Keratinocyte (primary cell): ENCODE measurements around the gene SLC17A9. TPM values are rescaled to one million over a fixed set of nuclear protein-coding genes. Genes with fewer than 3 reads are reported as not detected.

Source experiments
- DNase-seq: peaks from one replicate; pipeline ENCODE4 v3.0.0-alpha.2; 2011; ENCODE audit warnings: low read depth, missing footprints, low spot score
- FAIRE-seq: peaks from 2 replicates; lab custom pipeline; 2011; peaks lifted over from hg19 to GRCh38; lab: Jason Lieb, UNC
- H2AFZ ChIP-seq: 2 replicates; pipeline ENCODE4 v1.6.0; 2012; ENCODE audit warnings: low read length, control low read depth, inconsistent platforms; ENCODE audit not compliant: control insufficient read depth
- H3K27ac ChIP-seq: 2 replicates; pipeline ENCODE4 v1.5.1; 2011; ENCODE audit warnings: low read length; ENCODE audit not compliant: control insufficient read depth, insufficient read depth
- H3K27me3 ChIP-seq: 3 replicates; pipeline ENCODE4 v1.6.0; 2011; ENCODE audit warnings: low read length; ENCODE audit not compliant: control insufficient read depth, insufficient read depth; ENCODE audit errors: extremely low read depth
- H3K36me3 ChIP-seq, 2 experiments: 2 replicates in 1 of 2; 3 replicates in 1 of 2; pipeline ENCODE4 v1.5.1; 2011; ENCODE audit warnings: low read length in 2 of 2, mild to moderate bottlenecking in 1 of 2; ENCODE audit not compliant: control insufficient read depth in 2 of 2, insufficient read depth in 2 of 2; ENCODE audit errors: extremely low read depth in 1 of 2
- H3K4me1 ChIP-seq: 3 replicates; pipeline ENCODE4 v1.5.1; 2011; ENCODE audit warnings: low read length; ENCODE audit not compliant: control insufficient read depth, insufficient read depth; ENCODE audit errors: extremely low read depth
- H3K4me2 ChIP-seq: 3 replicates; pipeline ENCODE4 v1.6.0; 2011; ENCODE audit warnings: low read depth, low read length; ENCODE audit not compliant: control insufficient read depth, insufficient read depth; ENCODE audit errors: extremely low read depth
- H3K4me3 ChIP-seq, 3 experiments: fragments of 200-600 bp in 1 of 3; sonication (generic) in 1 of 3; 2 replicates in 2 of 3; 3 replicates in 1 of 3; pipeline ENCODE4 v1.5.1; 2011 to 2016; ENCODE audit warnings: low read length in 3 of 3, mild to moderate bottlenecking in 3 of 3, control low read depth in 2 of 3, inconsistent platforms in 1 of 3, low read depth in 1 of 3, mixed read lengths in 1 of 3, mixed run types in 1 of 3, moderate library complexity in 1 of 3; ENCODE audit not compliant: control insufficient read depth in 2 of 3, insufficient read depth in 2 of 3; ENCODE audit errors: extremely low read depth in 1 of 3
- H3K79me2 ChIP-seq: 2 replicates; pipeline ENCODE4 v1.6.0; 2012; ENCODE audit warnings: low read length; ENCODE audit not compliant: control insufficient read depth, insufficient read depth
- H3K9ac ChIP-seq: 3 replicates; pipeline ENCODE4 v1.6.0; 2011; ENCODE audit warnings: low read length; ENCODE audit not compliant: control insufficient read depth, insufficient read depth; ENCODE audit errors: extremely low read depth
- H3K9me1 ChIP-seq: 3 replicates; pipeline ENCODE4 v1.6.0; 2011; ENCODE audit warnings: low read length; ENCODE audit not compliant: control insufficient read depth, insufficient read depth; ENCODE audit errors: extremely low read depth
- H3K9me3 ChIP-seq: 2 replicates; pipeline ENCODE4 v1.5.1; 2012; ENCODE audit warnings: low read depth, low read length; ENCODE audit not compliant: control insufficient read depth
- H4K20me1 ChIP-seq: 3 replicates; pipeline ENCODE4 v1.6.0; 2011; ENCODE audit warnings: low read length; ENCODE audit not compliant: control insufficient read depth, insufficient read depth; ENCODE audit errors: extremely low read depth
- CTCF ChIP-seq, 3 experiments: IDR thresholded peaks in 1 of 3; conservative IDR thresholded peaks in 1 of 3; optimal IDR thresholded peaks in 1 of 3; 2 replicates in 2 of 3; 3 replicates in 1 of 3; pipeline versions ENCODE3 to v1.5.1; 2011; ENCODE audit warnings: low read length in 3 of 3, mild to moderate bottlenecking in 3 of 3, moderate library complexity in 2 of 3, control low read depth in 1 of 3, inconsistent platforms in 1 of 3; ENCODE audit not compliant: insufficient read depth in 2 of 3; ENCODE audit errors: extremely low read depth in 1 of 3
- EZH2 ChIP-seq: IDR thresholded peaks from one replicate; pipeline ENCODE4 v1.6.1; 2012; ENCODE audit warnings: inconsistent platforms, mild to moderate bottlenecking, low read length, moderate library complexity
- dilution Hi-C: fragments of 300-500 bp; cut with MboI; formaldehyde crosslinking; loops from one replicate; pipeline ENCODE4 v1.7.0; 2020; ENCODE audit warnings: low sequenced_read_pairs; ENCODE audit not compliant: extremely low pct_ligation_motif_present
- polyA plus RNA-seq, 5 experiments: library from polyadenylated mRNA; depleted of rRNA in 3 of 5; stranded (reverse) in 3 of 5; stranded (forward) in 1 of 5; unstranded in 1 of 5; fragments of >200 nt; gene quantifications; 1 replicate in 1 of 5; 2 replicates in 3 of 5; 3 replicates in 1 of 5; pipeline versions ENCODE4 v1.2.1 to v1.2.3, GENCODE V29; 2011 to 2012; ENCODE audit warnings: missing spikeins in 2 of 5, low read depth in 1 of 5, low replicate concordance in 1 of 5

The SLC17A9 gene
- polyA plus RNA-seq, 1 donor (not counting 4 experiments of a cell fraction or from before 2014, with no cell fraction given): not detected

DNA sequence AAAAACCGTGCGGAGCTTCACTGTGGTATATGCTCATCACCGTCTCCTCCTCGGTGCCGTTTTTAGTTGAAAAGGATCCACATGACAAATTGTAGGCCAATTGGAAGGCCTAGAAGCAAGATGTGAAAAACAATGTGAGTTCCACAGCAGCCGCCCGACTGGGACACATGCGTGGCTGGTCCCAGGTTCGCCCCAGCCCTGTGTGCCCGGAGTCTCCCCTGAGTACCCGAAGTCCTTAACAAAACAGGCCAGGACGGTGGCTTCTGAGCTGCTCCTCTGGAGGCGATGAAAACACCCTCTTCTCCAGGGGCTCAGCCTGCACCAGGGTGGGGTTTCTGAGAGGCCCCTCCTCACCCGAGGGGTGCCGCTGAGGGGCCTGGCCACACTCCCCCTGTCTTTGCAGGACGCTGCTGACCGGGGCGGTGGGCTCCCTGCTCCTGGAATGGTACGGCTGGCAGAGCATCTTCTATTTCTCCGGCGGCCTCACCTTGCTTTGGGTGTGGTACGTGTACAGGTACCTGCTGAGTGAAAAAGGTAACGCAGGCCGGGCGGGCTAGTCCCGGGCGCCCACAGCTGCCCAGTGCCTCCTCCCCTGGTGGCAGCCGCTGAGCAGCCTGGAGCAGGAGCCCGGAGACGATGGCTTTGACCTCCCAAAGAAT lies 9.8 kb downstream of the SLC17A9 start:
- peaks cover 5% of the 10 kb centered on the region for H4K20me1 ChIP-seq
- H3K9me1 ChIP-seq: no peaks in the 10 kb centered on the region
- H3K4me2 ChIP-seq: no peak overlapping the region
- FAIRE-seq (no peak), DNase-seq (no peak)
- H3K4me1 ChIP-seq: peaks cover 3% of the 10 kb centered on the region
- no peak overlapping the region for H3K4me3 ChIP-seq
- H3K9me3 ChIP-seq: no peaks in the 10 kb centered on the region
- no peak overlapping the region for H3K27ac ChIP-seq
- no peak overlapping the region for H2AFZ ChIP-seq
- H3K27me3 ChIP-seq: peaks cover 47% of the 10 kb centered on the region
- H3K79me2 ChIP-seq: no peaks in the 10 kb centered on the region
- no peak for TF ChIP-seq CTCF (optimal IDR thresholded peaks at IDR 0.05 in 1 of 3, IDR thresholded peaks at IDR 0.05 in 1 of 3, conservative IDR thresholded peaks at IDR 0.05 in 1 of 3; ENCODE audit: extremely low read depth in 1 of 3, insufficient read depth in 2 of 3, low read length in 3 of 3)
- TF ChIP-seq EZH2: no peak
- no peak overlapping the region for H3K9ac ChIP-seq
- no peaks in the 10 kb centered on the region for H3K36me3 ChIP-seq
- dilution Hi-C loops: no loop called here

DNA sequence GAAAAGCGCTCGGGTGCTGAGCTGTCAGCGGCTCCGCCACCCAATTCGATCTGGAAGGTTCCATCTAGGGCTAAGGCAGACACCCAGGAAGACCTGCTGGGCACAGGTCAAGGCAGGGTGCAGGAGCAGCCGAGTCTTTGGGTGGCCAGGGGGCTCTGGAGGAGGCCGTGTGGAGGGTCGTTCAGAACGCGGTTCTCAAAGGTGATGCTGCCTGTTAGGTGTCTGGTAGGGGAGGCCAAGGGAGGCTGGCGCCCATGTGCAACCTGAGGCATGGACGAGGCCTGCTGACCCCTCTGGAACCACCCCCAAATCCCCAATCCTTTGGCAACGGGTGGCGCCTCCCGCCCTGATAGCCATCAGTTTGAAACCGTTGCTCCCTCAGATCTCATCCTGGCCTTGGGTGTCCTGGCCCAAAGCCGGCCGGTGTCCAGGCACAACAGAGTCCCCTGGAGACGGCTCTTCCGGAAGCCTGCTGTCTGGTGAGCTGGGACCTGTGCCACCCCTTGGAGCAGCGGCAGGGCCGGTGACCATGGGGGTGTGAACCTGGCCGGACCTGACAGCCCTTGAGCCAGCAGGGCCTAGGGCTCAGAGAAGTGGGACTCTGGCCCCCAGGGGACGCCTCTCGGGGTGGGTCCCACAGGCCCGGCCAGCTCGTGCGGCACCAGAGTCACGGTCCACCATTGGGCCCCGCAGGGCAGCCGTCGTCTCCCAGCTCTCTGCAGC lies 10.5 kb downstream of the SLC17A9 start:
- Histone ChIP-seq H3K27ac (no peak overlapping the region), H3K79me2 (no peaks in the 10 kb centered on the region), H3K4me2 (no peak overlapping the region), H4K20me1 (peaks cover 5% of the 10 kb centered on the region), H3K9me3 (no peaks in the 10 kb centered on the region), H3K9me1 (no peaks in the 10 kb centered on the region), H3K4me1 (peaks cover 3% of the 10 kb centered on the region), H3K27me3 (peaks cover 52% of the 10 kb centered on the region), H2AFZ (no peak overlapping the region), H3K9ac (no peak overlapping the region), H3K4me3 (no peak overlapping the region), H3K36me3 (no peaks in the 10 kb centered on the region)
- DNase-seq: no peak
- TF ChIP-seq EZH2 (no peak), CTCF (optimal IDR thresholded peaks at IDR 0.05 in 1 of 3, IDR thresholded peaks at IDR 0.05 in 1 of 3, conservative IDR thresholded peaks at IDR 0.05 in 1 of 3; ENCODE audit: extremely low read depth in 1 of 3, insufficient read depth in 2 of 3, low read length in 3 of 3) (no peak)
- FAIRE-seq: no peak
- dilution Hi-C loops: no loop called here
